Measurements from ENCODE around the gene RPS15.

The RPS15 gene

DNA sequence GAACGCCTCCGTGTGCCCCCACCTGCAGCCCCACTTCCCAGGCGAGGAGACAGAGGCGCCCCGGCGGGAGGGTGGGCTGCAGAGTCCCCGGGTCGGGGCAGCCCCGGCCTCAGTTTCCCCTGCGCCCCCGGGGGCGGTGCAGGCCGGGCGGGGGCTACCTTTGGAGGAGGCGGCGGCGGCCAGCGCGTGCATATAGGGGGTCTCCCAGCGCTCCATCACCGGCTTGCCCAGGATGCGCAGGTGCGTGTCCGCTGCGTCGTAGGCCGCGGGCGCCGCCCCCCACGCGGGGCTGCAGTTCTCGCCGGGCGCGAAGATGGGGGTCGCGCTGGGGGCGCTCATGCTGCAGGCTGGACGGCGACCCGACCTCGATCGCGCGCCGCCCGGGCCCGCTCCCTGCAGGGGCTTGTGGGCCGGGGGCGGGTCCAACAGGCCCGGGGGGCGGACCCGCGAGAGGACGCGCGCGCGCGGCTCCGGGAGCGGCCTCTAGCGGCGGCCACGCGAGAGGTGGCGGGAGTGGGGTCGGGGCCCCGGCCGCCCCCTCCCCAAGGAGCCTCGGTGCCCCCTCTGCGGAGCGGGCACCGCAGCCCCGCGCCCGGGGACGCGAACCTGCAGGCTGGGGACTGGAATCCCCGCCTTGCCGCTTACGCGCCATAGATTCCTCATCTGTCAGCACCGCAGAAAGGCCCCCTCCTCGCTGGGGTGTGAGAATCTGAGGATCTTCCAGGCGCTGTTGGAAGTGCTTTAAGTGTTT, 36.9 kb upstream of the RPS15 start, which contains the start of gene GAMT:
GAMT (minus strand) TSS at position 405 of the 751 bp plus-strand sequence; CDS start at position 339, 66 bp downstream.
- no peak for DNase-seq (ENCODE audit: low read depth)
- peak within 1 kb of the TSS; percentile 67 for H3K4me3 ChIP-seq (ENCODE audit: low read depth, low read length)

DNA sequence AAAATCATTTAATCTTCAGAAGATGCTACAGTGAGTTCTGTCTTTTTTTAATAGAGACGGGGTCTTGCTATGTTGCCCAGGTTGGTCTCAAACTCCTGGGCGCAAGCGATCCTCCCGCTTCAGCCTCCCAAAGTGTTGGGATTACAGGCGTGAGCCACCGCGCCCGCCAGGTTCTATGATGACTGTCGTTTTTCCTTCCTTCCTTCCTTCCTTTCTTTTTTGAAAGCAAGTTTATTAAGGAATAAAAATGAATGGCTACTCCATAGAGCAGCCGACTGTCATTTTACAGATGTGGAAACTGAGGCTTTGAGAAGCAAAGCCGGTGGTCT, 36.3 kb upstream of the RPS15 start:
- peak overlapping the region; percentile 67 for H3K4me3 ChIP-seq (ENCODE audit: low read depth, low read length)
- no peak for DNase-seq (ENCODE audit: low read depth)

DNA sequence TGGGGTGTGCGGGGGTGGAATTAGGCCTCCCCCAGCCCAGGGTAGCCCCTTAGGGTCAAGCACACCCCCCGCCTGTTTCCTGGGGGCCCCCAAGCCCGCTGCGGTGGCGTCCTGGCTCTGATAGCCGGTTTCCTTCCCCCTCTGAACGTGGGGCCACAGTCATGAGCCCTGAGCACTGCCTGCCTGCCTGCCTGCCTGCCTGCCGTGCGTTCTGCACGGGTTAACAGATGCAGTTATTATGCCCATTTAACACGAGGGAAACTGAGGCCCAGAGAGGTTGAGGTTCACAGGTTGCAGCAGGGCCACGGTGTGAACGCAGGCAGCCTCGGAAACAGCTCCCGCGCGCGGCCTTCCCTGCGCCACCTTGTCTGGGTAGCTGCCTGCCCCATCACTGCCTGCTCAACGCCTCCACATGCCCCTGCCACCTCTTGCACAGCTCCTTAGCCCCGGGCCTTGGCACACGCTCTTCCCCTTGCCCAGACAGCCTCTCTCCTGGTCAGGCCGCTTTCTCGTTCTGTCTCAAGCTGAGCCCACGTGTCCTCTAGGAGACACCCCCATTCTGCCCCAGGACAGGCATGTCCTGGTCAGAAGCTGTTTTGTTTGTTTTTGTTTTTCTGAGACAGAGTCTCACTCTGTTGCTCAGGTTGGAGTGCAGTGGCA, 35.7 kb upstream of the RPS15 start:
- DNase-seq (ENCODE audit: low read depth), result no peak
- H3K4me3 ChIP-seq (ENCODE audit: low read depth, low read length), result no peak overlapping the region

DNA sequence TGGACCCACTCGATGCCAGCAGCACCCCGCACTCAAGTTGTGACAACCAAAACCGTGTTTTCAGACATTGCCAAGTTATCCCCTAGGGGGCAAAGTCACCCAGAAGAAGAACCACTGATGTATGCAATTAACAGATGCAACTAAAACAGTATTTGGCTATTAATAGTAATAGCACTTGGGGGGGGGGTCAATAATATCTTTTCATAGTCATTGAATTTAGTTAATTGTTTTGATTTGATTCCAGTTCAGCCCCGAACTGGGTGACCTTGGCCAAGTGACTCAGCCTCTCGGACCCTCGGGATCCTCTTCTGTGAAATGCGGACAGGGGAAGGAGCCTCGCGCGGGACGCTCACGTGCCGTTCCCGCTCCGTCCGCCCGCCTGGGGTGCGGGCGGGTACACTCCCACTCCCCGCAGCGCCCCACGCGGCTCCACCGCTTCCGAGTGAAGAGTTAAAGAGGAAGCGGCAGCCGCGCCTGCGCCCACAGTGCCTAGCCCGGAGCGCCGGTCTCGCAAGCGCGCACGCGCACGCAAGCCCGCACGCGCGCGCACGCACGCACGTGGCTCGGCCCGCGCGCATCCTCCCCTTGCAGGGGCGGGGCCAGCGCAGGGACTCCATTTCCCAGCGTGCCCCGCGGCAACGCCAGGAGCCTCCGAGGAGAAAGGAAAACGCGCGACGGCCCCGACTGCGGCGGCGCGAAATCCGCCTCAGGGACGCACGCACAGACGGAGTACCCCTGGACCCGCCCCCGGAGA, 31.2 kb upstream of the RPS15 start:
- DNase-seq (ENCODE audit: low read depth), result peak; percentile 93
- H3K4me3 ChIP-seq (ENCODE audit: low read depth, low read length), result peak overlapping the region; percentile 60

DNA sequence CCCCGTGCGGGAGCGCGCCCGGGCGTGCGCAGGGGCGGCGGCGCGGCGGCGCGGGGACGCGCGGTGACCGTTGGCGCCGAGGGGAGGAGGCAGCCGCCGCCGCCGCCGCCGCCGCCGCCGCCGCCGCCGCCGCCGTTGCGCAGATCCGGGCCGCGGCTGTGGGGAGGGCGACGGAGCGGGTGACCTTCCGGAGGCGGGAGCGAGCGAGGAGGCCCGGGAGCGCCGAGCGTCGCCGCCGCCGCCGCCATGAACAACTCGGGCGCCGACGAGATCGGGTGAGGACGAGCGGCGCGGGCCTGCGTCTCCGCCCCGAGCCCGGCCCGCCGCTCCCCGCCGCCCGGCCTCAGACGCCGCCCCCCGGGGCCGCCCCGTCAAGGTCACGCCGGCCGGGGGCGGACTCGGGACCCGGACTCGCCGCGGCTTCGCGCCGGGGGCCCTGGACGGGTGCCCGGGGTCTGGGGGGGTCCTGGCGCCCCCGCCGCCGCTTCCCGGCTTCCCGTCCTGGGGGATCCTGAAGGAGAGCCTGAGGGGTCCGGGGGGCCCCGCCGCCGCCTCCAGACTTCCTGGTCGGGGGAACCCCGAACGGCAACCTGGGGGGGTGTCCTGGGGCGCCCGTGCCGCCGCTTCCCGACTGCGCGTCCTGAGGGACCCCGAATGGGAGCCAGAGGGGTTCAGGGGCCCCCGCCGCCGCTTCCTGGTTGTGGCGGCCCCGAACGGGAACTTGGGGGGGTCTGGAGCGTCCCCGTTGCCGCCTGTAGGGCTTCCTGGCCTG, 30.5 kb upstream of the RPS15 start, which contains the start of gene DAZAP1:
DAZAP1 (plus strand) TSS at position 59 of the 772 bp plus-strand sequence; CDS start at position 247, 188 bp downstream.
- DNase-seq (ENCODE audit: low read depth), result no peak

DNA sequence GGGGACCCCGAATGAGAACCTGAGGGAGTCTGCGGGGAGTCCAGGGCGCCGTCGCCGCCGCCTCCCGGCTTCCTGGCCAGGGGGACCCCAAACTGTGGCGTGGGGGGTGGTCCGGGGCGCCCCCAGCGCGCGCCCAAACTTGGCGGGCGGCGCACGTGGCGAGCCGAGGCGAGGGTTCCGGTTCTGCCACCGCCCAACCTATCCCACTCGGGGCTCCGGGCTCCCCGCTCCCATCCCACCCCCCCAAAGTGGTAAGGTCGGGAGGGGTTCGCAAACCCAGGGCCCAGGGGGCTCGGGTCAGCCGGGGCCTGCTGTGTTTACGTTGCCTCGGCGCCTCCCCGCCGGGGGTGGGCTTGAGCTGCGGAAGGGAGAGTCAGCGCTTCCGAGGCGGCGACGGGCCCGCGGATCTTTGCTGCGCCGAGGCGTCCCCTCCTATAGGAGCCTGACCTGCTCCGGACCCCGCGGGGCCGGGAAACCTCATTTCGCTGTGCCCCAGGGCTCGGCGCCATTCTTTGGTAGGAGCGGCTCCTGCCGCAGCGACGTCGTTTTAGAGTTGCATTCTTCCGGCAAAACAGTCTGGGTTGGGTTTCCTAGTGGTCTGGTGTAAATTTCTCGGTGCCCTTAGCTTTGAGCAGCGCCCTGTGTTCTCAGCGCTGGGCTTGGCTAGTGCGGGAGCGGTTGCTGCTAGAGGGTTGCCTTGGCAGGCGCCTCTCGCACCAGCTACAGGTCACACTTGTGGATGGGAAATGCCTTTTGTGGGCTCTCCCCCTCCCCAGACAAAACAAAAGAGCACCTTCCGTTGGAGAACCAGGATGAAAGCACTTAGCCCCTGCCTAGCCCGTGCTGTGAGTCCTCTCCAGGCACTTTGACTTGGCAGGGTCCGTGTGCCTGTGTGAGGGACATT, 29.6 kb upstream of the RPS15 start:
- DNase-seq (ENCODE audit: low read depth), result no peak
- peak overlapping the region; percentile 90 for H3K4me3 ChIP-seq (ENCODE audit: low read depth, low read length)

More for the DNA sequence above, 30.5 kb upstream of the RPS15 start, which contains the start of gene DAZAP1:
- H3K4me3 ChIP-seq (ENCODE audit: low read depth, low read length), result peak within 1 kb of the TSS; percentile 90

DNA sequence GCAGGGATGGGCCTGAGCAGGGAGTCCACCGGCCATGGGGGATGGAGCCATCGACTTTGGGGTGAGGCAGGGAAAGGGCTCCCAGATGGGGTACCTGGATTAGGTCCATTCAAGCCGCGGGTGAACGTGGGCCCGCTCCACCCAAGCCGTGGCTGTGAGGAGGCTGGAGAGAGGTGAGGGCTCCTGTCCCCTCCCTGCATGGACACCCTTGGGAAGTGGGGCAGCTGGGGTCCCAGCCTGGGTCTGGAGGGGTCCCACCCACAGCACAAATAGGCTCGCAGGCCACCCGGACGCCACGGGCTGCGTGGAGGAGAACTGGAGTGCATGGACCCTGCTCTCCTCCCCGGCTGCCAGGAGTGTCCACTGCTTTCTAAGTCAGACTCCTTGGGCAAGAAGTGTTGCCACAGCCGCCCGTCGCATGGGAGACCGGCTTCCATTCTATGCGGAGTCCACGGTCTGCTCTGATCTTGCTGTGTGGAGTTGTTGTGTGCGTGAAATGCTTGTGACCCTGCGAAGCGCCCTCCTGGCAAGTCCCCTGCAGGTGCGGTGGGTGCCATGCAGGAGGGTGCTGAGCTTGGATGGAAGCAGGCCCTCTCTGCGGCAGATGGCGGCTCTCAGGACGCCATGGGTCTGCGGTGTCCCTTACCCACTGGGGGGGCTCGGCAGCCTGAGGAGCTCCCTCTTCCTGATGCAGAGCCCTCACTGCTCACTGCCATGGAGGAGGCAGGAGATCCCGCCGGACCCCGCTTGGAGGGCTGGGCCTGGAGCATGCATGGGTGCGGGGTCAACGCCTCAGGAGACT, 28.8 kb upstream of the RPS15 start:
- DNase-seq (ENCODE audit: low read depth), result no peak
- peak overlapping the region; percentile 90 for H3K4me3 ChIP-seq (ENCODE audit: low read depth, low read length)

DNA sequence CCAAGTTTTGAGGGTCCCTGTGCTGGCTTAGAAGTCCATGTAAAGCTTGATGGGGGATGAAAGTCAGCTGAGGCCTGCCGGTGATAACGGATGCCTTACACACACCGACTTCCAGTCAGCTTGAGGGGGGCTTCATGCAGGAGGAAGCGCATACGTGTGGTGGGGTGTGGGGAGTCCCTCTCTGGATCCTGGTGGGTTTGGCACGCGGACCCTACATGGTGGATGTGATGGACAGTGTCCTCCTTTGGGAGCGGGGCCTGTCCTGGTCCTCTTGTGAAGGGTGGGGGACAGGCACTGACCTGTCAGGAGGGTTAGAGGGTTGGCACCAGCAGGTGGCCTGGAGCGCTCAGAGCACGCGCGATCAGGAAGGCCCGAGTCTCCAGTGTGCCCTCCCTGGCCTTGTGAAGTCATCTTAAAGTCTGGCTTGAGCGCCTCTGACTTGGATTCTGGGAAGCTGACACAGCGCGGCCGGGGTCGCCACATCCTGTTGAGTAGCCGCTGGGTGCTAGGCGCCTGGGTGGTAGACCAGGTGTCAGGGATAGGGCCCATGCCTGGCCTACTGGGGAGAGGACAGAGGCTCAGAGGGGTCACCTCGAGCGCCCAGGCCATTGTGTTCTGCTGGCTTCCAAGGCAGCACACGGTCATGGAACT, 27.9 kb upstream of the RPS15 start:
- peak overlapping the region; percentile 90 for H3K4me3 ChIP-seq (ENCODE audit: low read depth, low read length)
- DNase-seq (ENCODE audit: low read depth), result no peak

DNA sequence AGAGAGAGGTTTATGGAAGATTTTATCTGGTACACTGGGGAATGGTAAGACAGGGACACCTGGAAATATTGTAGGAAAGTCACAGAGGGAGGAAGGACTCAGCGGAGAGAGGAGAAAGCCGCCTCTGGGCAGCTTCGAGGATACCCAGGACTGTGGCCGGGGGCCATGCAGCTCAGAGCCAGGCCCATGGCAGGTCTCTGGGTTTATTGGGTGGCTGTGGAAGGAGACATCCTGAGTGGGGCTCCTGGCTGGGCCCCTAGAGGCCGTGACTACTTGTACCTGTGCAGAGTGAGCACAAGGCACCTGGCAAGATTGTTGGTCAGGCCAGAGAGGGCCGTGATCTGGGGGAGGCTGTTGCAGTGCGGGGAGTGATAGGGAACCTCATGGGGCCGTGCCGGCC, 27.4 kb upstream of the RPS15 start:
- no peak overlapping the region for H3K4me3 ChIP-seq (ENCODE audit: low read depth, low read length)
- DNase-seq (ENCODE audit: low read depth), result no peak

DNA sequence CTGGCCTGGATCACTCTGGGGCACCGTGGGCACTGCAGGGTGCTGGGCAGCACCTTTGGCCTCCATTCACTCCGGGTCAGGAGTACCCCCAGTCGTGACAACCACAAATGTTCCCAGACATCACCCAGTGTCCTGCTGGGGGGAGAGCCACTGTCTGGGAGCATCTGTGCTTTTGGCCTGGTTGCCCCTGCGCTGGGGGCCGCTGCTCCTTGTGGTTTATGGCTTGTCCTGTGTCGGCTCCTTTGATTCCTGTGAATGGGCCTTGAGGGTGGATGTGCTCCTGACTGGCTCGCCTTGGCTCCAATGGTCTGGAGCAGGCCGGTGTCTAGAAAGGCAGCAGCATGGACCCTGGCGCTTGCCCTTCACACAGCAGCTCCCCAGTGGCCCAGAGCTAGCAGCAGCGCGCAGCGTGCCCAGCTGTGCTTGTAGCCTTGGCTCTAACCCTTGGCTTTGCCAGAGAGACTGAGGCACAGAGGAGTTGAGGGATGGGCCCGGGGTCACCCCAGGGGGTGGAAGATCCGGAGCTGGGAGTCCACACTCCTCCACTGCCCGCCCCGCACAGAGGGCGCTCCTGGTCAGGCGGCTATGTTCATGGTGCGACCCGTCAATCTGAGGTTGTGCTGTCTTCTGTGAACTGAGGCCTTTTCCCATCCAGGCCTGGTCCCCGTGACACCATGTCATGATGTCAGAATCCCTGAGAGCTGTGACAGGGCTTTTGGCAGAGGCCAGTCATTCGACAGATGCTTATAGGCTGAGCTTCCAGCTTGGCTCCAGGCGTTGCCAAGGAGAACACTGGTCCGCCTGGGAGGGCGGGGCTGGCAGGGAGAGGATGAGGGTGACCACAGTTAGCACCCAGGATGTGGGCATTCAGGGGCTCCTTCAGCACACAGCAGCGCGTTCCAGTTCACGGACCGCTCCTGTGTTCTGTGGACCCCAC, 26.7 kb upstream of the RPS15 start:
- H3K4me3 ChIP-seq (ENCODE audit: low read depth, low read length), result no peak overlapping the region
- DNase-seq (ENCODE audit: low read depth), result no peak

DNA sequence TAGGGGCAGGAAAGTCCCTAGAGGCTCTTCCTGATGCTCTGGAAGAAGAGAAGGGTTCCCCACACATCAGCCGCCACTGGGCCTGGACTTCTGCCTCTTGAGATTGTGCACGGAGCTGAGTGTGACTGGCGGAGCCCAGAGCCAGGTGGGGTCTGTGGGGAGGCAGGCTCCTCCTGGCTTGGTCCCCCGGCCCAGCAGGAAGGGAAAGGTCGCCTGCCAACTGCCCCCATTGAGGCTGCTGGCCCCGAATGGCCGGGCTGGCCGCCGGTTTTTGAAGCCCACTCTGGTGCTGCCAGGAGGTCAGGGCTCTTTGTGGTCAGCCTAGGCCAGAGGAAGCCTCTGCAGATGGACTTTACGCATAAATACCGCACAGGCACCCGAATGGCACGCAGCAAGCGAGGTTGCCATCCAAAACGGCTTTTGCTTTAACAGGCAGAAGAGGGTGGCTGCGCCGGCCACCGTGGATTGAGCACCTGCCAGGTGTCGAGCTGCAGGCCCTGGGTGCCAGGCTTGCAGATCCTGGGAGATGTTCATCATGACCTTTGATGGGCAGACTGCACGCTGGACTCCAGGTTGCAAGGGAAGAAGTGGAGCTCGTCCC, 25.8 kb upstream of the RPS15 start:
- DNase-seq (ENCODE audit: low read depth), result no peak
- no peak overlapping the region for H3K4me3 ChIP-seq (ENCODE audit: low read depth, low read length)

DNA sequence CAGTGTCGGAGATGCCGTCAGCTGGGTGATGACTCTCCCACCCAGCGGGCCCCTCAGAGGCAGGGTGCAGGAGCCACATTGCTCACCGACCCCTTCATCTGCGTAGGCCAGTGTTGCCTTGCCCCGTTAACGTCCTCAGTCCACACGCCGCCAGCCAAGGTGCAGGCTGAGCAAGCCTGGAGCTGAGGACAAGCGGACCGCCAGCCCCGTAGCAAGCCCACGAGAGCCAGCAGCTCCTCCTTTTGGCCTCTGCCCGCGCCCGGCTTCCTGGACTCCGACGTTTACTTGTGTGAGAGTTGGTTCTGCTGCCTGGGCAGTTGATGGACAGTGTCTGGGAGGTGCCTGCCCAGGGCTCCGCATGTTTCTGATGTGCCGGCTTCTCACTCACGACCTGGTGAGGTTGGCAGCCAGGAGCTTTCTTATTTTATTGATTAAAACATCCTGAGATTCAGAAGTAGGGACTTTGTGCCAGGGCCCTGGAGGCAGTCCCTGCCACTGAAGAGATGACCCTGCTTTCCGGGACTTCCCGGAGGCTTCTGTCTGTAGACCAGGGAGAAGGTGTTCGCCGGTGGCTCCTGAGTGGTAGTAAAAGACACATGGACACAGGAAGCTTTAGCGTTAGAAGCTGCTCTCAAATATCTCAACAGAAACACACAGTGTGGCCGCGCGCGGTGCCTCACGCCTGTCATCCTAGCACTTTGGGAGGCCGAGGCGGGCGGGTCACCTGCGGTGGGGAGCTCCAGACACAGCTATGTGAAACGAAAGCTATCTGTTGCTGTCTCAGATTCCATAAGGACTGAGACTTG, 25.0 kb upstream of the RPS15 start:
- H3K4me3 ChIP-seq (ENCODE audit: low read depth, low read length), result no peak overlapping the region

DNA sequence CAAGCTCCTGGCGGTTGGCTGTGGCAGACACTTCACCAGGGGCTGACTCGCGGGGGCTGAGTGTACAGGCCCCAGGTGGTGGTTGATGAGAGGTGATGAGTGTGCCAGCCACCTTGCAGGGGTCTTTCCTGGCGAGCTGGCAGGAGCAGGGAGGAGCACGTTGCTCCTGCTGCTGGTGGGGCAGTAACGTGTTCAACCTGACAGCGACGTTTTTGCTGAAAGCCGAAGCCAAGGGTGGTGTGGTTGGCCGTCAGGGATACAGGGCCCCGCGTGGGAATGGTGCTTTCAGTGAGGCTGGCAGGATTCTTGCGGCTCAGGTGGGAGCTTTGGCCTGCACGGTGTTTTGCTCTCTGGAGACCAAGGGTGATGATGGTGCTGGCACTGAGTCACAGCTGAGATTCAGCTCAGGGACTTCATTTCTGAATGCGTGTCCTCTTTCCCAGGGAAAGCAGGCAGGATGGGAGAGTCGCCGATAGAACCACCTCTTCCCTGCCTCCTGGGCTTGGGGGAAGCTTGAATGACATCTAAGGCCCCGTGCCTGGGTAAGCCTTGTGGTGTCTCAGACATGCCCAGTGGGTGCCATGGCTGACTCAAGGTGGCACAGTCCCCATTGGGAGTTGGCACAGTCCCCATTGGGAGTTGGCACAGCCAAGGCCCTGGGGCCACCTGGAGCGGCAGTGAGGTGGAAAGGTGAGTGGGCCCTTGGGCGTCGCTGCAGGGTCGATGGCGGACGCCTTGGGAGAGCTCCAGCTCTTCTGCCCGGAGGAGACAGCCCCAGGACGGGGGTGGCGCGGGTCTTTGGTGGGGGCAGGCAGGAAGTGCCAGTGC, 22.0 kb upstream of the RPS15 start:
- no peak for DNase-seq (ENCODE audit: low read depth)
- no peak overlapping the region for H3K4me3 ChIP-seq (ENCODE audit: low read depth, low read length)

More for the DNA sequence above, 25.0 kb upstream of the RPS15 start:
- DNase-seq (ENCODE audit: low read depth), result no peak

DNA sequence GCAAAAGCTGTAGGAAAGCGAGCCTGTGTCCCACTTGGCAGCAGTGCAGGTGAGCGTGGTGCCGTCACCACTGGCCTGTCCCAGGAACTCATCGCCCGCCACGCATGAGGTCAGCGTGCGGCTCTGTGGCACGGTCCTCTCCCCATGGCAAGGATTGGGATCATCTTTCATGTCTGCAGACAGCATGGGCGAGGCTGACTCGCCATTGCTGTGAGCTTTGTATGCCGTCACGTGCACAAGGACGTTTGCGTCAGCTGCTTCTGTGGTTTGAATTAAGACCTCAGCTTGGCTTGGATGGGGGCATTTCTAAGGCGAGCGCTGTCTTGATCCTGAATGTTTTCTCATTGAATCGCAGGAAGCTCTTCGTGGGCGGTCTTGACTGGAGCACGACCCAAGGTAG, 21.1 kb upstream of the RPS15 start:
- no peak for DNase-seq (ENCODE audit: low read depth)
- no peak overlapping the region for H3K4me3 ChIP-seq (ENCODE audit: low read depth, low read length)
